GM12872 (cell line): ENCODE data around the gene LSP1.

Experiments used
- CTCF ChIP-seq: IDR thresholded peaks from 3 replicates; pipeline ENCODE4 v1.5.1; 2011; ENCODE audit warnings: low read depth, mild to moderate bottlenecking, low read length, moderate library complexity; ENCODE audit not compliant: insufficient read depth

The LSP1 gene

GRCh38 chr11:1896923-1897322 is 44.0 kb downstream of the LSP1 start:
- TF ChIP-seq CTCF, result no peak

GRCh38 chr11:1899090-1899489 is 46.2 kb downstream of the LSP1 start:
- no peak for TF ChIP-seq CTCF

- no peak for TF ChIP-seq CTCF
Measured at GRCh38 chr11:1899686-1900085, 46.8 kb downstream of the LSP1 start.

- no peak for TF ChIP-seq CTCF
Measured at GRCh38 chr11:1906181-1906580, 53.3 kb downstream of the LSP1 start.

GRCh38 chr11:1906611-1907423 is 53.9 kb downstream of the LSP1 start:
- no peak for TF ChIP-seq CTCF

GRCh38 chr11:1908618-1909017 is 55.7 kb downstream of the LSP1 start:
- no peak for TF ChIP-seq CTCF

- TF ChIP-seq CTCF, result no peak
Measured at GRCh38 chr11:1909524-1909923, 56.6 kb downstream of the LSP1 start.
